Adrenal gland (tissue), 5 donors: ENCODE data around the gene IMP3.

Source experiments
- CTCF ChIP-seq, 6 experiments: fragments of 450-650 bp in 4 of 6; fragments of 200-600 bp in 2 of 6; sonication (generic) in 1 of 6; IDR thresholded peaks; 1 replicate in 5 of 6; 2 replicates in 1 of 6; pipeline versions ENCODE4 v1.5.1 to v1.8.0; 2016 to 2021; ENCODE audit warnings: antibody characterized with exemption in 6 of 6, mild to moderate bottlenecking in 2 of 6, moderate library complexity in 1 of 6
- POLR2A ChIP-seq, 2 donors: fragments of 450-650 bp; IDR thresholded peaks; one replicate each; pipeline ENCODE4 v1.6.1; 2017; ENCODE audit warnings: antibody characterized with exemption in 2 of 2, mild to moderate bottlenecking in 2 of 2, moderate library complexity in 1 of 2
- donor health status: DM: no; HTN: no; CAD: no.

- TF ChIP-seq CTCF (IDR thresholded peaks at IDR 0.05) = no peak
- no peak for TF ChIP-seq POLR2A (IDR thresholded peaks at IDR 0.05)
Observed at GRCh38 chr15:75606026-75606425, 34.0 kb downstream of the IMP3 start.
